K562 (cell line): ENCODE data around the gene RGS3. TPM values are rescaled to one million over a fixed set of nuclear protein-coding genes. Genes with fewer than 3 reads are reported as not detected.

Experiments used
- ATF1 ChIP-seq, 2 experiments: fragments of 450-650 bp in 1 of 2; IDR thresholded peaks; 2 replicates each; pipeline ENCODE4 v1.6.1; 2016; ENCODE audit warnings: missing compliant biosample characterization in 1 of 2, missing genetic modification characterization in 1 of 2
- CREB3L1 ChIP-seq: fragments of 450-650 bp; IDR thresholded peaks from 2 replicates; pipeline ENCODE4 v1.6.1; 2014; ENCODE audit warnings: low read depth, mild to moderate bottlenecking, moderate library complexity, borderline replicate concordance
- E4F1 ChIP-seq: fragments of 250-450 bp; sonication (Bioruptor Pico); IDR thresholded peaks from 2 replicates; pipeline ENCODE4 v1.5.0; 2021; ENCODE audit warnings: mild to moderate bottlenecking, borderline replicate concordance
- ESRRB ChIP-seq: fragments of 250-450 bp; sonication (Bioruptor Pico); IDR thresholded peaks from 2 replicates; pipeline ENCODE4 v1.5.0; 2020; ENCODE audit warnings: mild to moderate bottlenecking, moderate library complexity, borderline replicate concordance
- GABPB2 ChIP-seq: fragments of 250-450 bp; sonication (Bioruptor Pico); conservative IDR thresholded peaks from 2 replicates; pipeline ENCODE4 v1.5.1; 2021; ENCODE audit warnings: mild to moderate bottlenecking
- MAFK ChIP-seq: IDR thresholded peaks from 2 replicates; pipeline ENCODE4 v1.6.1; 2011; ENCODE audit warnings: low read length, improper control_type of control experiment
- MEF2A ChIP-seq: IDR thresholded peaks from 2 replicates; pipeline ENCODE4 v1.6.1; 2011; ENCODE audit warnings: low read depth, mild to moderate bottlenecking, low read length, moderate library complexity; ENCODE audit not compliant: control insufficient read depth
- NR3C1 ChIP-seq: sonication (generic); formaldehyde crosslinking; IDR thresholded peaks from 2 replicates; pipeline ENCODE4 v1.8.1; 2022; ENCODE audit warnings: missing genetic modification reagents
- RAD21 ChIP-seq, 2 experiments: fragments of 250-450 bp in 1 of 2; fragments of 450-650 bp in 1 of 2; sonication (Bioruptor Pico) in 1 of 2; formaldehyde crosslinking in 1 of 2; IDR thresholded peaks in 1 of 2; conservative IDR thresholded peaks in 1 of 2; 2 replicates each; pipeline versions ENCODE4 v1.4.0 to v1.8.0; 2020 to 2022; ENCODE audit warnings: mild to moderate bottlenecking in 2 of 2, moderate library complexity in 1 of 2
- SLC30A9 ChIP-seq: fragments of 250-450 bp; sonication (Bioruptor Pico); IDR thresholded peaks from 2 replicates; pipeline ENCODE4 v1.8.0; 2022; ENCODE audit warnings: mild to moderate bottlenecking, moderate library complexity
- STAT5A ChIP-seq: IDR thresholded peaks from 2 replicates; pipeline ENCODE4 v1.6.1; 2012; ENCODE audit warnings: low read length, inconsistent platforms, borderline replicate concordance
- TBL1XR1 ChIP-seq, 2 experiments: IDR thresholded peaks; 2 replicates each; pipeline ENCODE4 v1.6.1; 2012; ENCODE audit warnings: improper control_type of control experiment in 2 of 2, low read length in 2 of 2, mild to moderate bottlenecking in 1 of 2
- TSC22D4 ChIP-seq: fragments of 450-650 bp; IDR thresholded peaks from 2 replicates; pipeline ENCODE4 v1.6.1; 2016; ENCODE audit warnings: missing genetic modification characterization, missing biosample characterization, control low read depth
- ZEB2 ChIP-seq: fragments of 450-650 bp; IDR thresholded peaks from 2 replicates; pipeline ENCODE4 v1.6.1; 2016
- ZNF584 ChIP-seq: fragments of 200-800 bp; sonication (Bioruptor generic); IDR thresholded peaks from 2 replicates; pipeline ENCODE4 v1.6.1; 2016; ENCODE audit warnings: low read depth, mild to moderate bottlenecking, missing genetic modification characterization, missing compliant biosample characterization
- ZNF785 ChIP-seq: fragments of 250-450 bp; sonication (Bioruptor Pico); IDR thresholded peaks from 2 replicates; pipeline ENCODE4 v1.4.0; 2020; ENCODE audit warnings: mild to moderate bottlenecking
- polyA plus RNA-seq, 8 experiments: library from polyadenylated mRNA; depleted of rRNA in 4 of 8; stranded (reverse) in 5 of 8; unstranded in 3 of 8; fragments of >200 nt; fragmentation: Nextera tagmentation in 2 of 8; fragmentation: Illumina TruSeq in 1 of 8; extraction: Ambion mirVana in 2 of 8; extraction: Trizol in 1 of 8; gene quantifications; 2 replicates each; pipeline versions ENCODE4 v1.2.1 to v1.2.3, GENCODE V29; 2011 to 2014; ENCODE audit warnings: inconsistent platforms in 1 of 8, missing spikeins in 1 of 8
- total RNA-seq, 7 experiments: library from RNA; depleted of rRNA in 6 of 7; stranded (reverse); fragments of >200 nt in 6 of 7; fragmentation: Illumina TruSeq in 2 of 7; extraction: Trizol in 2 of 7; gene quantifications; 2 replicates each; pipeline versions ENCODE4 v1.2.1 to v1.2.3, GENCODE V29; 2011 to 2021; ENCODE audit warnings: low replicate concordance in 1 of 7
- TF ChIP-seq, protein P1 (sequence below): sonication (generic); formaldehyde crosslinking; IDR thresholded peaks from 2 replicates; pipeline ENCODE4 v1.8.0; 2022; ENCODE audit warnings: mild to moderate bottlenecking, missing genetic modification reagents

Gene RGS3
- total and polyA plus RNA-seq, 9 of the 15 experiments (the other 6 are each of a cell fraction or from before 2014, with no cell fraction given): 0.08 to 2.9 (median 0.95) TPM

GRCh38 chr9:113454914-113455761, 8.4 kb upstream of the RGS3 start (continued):
- TF ChIP-seq MAFK (peak; percentile 95), GABPB2 (CRISPR knock-in tag) (no peak), CREB3L1 (peak; percentile 29; the same call in 1 of the 2 replicates), RAD21 (CRISPR knock-in tag; conservative IDR thresholded peaks at IDR 0.05 in 1 of 2, IDR thresholded peaks at IDR 0.05 in 1 of 2) (peak in 1 of 2 experiments; percentile 29; a peak in 3 of 4 replicates), ZEB2 (peak; percentile 41; the same call in 1 of the 2 replicates), MEF2A (no peak), TBL1XR1 (IDR thresholded peaks at IDR 0.05; ENCODE audit: low read length in 2 of 2) (peak in 1 of 2 experiments; percentile 67; a peak in 2 of 4 replicates), STAT5A (peak; percentile 54; the same call in 1 of the 2 replicates), ATF1 (CRISPR knock-in tag; IDR thresholded peaks at IDR 0.05) (no peak), ATF1 (tag; IDR thresholded peaks at IDR 0.05) (0 out of 2 replicates have a peak, but pooled peaks have one; percentile 8), ZNF584 (CRISPR knock-in tag) (no peak), TSC22D4 (tag) (no peak), NR3C1 (CRISPR knock-in tag) (no peak), ESRRB (CRISPR knock-in tag) (no peak), ZNF785 (CRISPR knock-in tag) (no peak), E4F1 (CRISPR knock-in tag) (no peak), SLC30A9 (CRISPR knock-in tag) (no peak)
- TF ChIP-seq, protein P1, sequence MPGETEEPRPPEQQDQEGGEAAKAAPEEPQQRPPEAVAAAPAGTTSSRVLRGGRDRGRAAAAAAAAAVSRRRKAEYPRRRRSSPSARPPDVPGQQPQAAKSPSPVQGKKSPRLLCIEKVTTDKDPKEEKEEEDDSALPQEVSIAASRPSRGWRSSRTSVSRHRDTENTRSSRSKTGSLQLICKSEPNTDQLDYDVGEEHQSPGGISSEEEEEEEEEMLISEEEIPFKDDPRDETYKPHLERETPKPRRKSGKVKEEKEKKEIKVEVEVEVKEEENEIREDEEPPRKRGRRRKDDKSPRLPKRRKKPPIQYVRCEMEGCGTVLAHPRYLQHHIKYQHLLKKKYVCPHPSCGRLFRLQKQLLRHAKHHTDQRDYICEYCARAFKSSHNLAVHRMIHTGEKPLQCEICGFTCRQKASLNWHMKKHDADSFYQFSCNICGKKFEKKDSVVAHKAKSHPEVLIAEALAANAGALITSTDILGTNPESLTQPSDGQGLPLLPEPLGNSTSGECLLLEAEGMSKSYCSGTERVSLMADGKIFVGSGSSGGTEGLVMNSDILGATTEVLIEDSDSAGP (CRISPR knock-in tag): no peak
